ENCODE data around the gene UBE2M. TPM values are rescaled to one million over a fixed set of nuclear protein-coding genes. Genes with fewer than 3 reads are reported as not detected.

The UBE2M gene
- total RNA-seq, 4 donors from 2014 or later, result 16.3 to 31.8 (median 20.6) TPM

DNA sequence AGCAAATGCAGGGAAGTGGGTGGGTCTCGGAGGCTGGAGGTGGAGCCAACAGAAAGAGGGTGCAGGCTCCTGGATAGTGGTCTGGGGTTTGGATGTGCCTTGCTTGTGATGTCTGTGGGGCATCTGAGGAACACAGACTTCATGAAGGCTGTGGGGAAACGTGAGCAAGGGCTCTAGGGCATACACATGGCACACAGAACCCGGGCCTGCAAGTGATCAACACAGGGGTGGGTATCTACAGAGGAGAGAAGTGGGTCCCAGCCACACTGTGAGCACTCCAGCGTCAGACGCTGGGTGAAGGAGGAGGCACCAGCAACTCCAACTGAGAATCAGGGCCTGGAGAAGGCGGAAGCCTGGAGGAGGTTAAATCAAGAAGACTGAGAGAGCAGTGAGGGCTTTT, 5.4 kb upstream of the UBE2M start:
- TF ChIP-seq CTCF (IDR thresholded peaks at IDR 0.05; ENCODE audit: low read depth), result no peak

- TF ChIP-seq CTCF (IDR thresholded peaks at IDR 0.05; ENCODE audit: low read depth), result no peak
These were observed 4.7 kb upstream of the UBE2M start for GRCh38 chr19:58563034-58563573.

DNA sequence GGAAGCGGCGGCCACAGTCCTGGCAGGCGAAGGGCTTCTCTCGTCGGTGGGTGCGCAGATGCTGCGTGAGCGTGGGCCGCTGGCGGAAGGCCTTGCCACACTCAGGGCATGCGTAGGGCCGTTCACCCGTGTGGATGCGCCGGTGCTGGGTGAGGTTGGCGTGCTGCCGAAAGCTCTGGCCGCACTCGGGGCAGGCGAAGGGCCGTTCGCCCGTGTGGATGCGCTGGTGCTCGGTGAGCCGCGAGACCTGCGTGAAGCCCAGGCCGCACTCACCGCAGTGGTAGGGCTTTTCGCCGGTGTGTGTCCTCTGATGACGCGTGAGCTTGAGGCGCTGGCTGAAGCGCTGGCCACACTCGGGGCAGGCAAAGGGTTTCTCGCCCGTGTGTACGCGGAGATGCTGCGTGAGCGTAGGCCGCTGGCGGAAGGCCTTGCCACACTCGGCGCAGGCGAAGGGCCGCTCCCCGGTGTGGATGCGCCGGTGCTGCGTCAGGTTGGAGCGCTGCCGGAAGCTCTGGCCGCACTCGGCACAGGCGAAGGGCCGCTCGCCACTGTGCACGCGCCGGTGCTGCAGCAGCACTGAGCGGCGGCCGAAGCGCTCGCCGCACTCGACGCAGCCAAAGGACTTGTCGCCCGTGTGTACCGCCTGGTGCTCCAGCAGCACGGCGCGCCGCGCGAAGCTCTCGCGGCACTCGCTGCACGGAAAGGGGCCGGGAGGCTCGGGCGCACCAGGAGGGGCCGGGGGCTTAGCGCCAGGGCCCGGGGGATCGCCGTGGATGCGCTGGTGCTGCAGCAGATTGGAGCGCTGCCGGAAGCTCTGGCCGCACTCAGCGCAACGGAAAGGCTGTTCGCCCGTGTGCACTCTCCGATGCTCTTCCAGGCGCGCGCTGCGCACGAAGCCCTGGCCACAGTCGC, 4.0 kb upstream of the UBE2M start:
- no peak for TF ChIP-seq CTCF (IDR thresholded peaks at IDR 0.05; ENCODE audit: low read depth)

DNA sequence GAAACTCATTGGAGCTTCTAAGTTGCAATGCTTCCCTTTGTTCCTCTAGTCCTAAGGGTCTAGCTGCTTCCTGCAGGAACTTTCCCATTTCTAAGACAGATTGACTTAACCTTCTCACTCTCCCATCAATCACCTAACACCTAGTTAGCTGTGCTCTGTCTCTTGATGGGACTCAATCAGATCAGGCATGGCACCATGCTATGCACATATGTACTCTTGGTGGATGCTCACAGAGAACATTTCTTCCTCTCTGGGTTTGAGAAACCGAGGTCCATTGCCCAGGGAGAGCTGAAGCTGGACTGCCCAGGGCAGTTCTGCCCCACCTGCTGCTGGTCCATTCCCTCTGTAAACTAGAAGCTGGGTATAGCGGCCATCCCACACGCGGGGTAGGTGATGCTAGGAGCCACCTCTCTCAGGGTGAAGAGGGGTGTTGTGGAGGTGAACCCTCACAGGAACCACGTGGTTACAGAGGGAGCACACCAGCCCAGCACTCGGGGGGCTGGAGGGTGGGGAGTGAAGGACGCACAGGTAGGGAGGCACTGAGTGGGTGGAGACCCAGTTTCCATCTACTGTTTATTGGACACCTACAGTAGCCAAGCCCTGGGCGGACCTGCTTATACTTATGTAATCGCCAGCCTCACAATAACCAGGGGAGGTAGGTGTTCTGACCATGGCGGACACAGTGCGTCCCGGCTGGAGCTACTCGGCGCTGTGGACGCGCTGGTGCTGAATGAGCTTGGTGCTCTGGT, 3.1 kb upstream of the UBE2M start:
- no peak for TF ChIP-seq CTCF (IDR thresholded peaks at IDR 0.05; ENCODE audit: low read depth)

DNA sequence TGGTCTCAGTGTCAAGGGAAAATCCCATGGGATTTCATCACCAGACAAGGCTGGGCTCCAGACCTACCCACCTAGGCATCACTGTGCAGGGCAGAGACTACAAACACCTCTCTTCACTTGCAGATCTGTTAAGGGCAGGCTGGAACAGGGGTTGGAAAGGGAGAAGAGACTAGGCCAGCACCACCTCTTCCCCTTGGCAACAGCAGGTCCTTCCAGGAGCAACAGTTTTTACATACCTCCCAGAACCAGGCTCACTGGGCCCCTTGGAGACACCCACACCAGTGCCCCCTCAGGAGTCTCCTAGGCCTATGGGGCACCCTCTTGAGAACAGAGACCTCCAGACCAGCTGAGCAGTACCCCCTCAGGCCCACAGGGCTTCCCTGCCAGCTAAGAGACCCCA, 2.5 kb upstream of the UBE2M start:
- no peak for TF ChIP-seq CTCF (IDR thresholded peaks at IDR 0.05; ENCODE audit: low read depth)

GRCh38 chr19:58560007-58560887, 1.8 kb upstream of the UBE2M start:
- no peak for TF ChIP-seq CTCF (IDR thresholded peaks at IDR 0.05; ENCODE audit: low read depth)
